SK-N-SH treated with all-trans-retinoic acid at 6 μM for 48 hours (cell line): Measurements from ENCODE around the gene KCNMA1.

Source experiments
- ATAC-seq: fragments of 200-7000 bp; cut with Tn5 transposase; 3 replicates; pipeline ENCODE4 v1.9.1; 2020; ENCODE audit warnings: mild to moderate bottlenecking, moderate library complexity
- ARNTL ChIP-seq: fragments of 450-650 bp; formaldehyde crosslinking; IDR thresholded peaks from 2 replicates; pipeline ENCODE4 v1.5.0; 2020; ENCODE audit warnings: low read depth, mild to moderate bottlenecking, moderate library complexity, borderline replicate concordance
- BACH2 ChIP-seq: fragments of 250-450 bp; sonication (Bioruptor Pico); IDR thresholded peaks from 2 replicates; pipeline ENCODE4 v1.9.0; 2021; ENCODE audit warnings: mild to moderate bottlenecking, borderline replicate concordance
- CREB5 ChIP-seq: fragments of 250-450 bp; sonication (Bioruptor Pico); IDR thresholded peaks from 2 replicates; pipeline ENCODE4 v1.5.1; 2020; ENCODE audit warnings: low read depth, mild to moderate bottlenecking, moderate library complexity
- CSDC2 ChIP-seq: fragments of 250-450 bp; sonication (Bioruptor Pico); IDR thresholded peaks from 2 replicates; pipeline ENCODE4 v1.5.0; 2020; ENCODE audit warnings: mild to moderate bottlenecking, moderate library complexity
- CSRNP3 ChIP-seq: fragments of 250-450 bp; sonication (Bioruptor Pico); IDR thresholded peaks from 2 replicates; pipeline ENCODE4 v1.5.1; 2021; ENCODE audit warnings: mild to moderate bottlenecking, moderate library complexity
- GLIS3 ChIP-seq: fragments of 250-450 bp; sonication (Bioruptor Pico); IDR thresholded peaks from 2 replicates; pipeline ENCODE4 v1.5.0; 2020; ENCODE audit warnings: mild to moderate bottlenecking, moderate library complexity
- ISL1 ChIP-seq: fragments of 250-450 bp; sonication (Bioruptor Pico); IDR thresholded peaks from 2 replicates; pipeline ENCODE4 v2.1.2; 2022; ENCODE audit warnings: mild to moderate bottlenecking, moderate library complexity
- OSR1 ChIP-seq: fragments of 250-450 bp; sonication (Bioruptor Pico); IDR thresholded peaks from 2 replicates; pipeline ENCODE4 v1.8.0; 2022; ENCODE audit warnings: moderate library complexity, mild to moderate bottlenecking, inconsistent platforms
- PATZ1 ChIP-seq: fragments of 250-450 bp; sonication (Bioruptor Pico); IDR thresholded peaks from 2 replicates; pipeline ENCODE4 v1.8.0; 2020; ENCODE audit warnings: mild to moderate bottlenecking, moderate library complexity, borderline replicate concordance
- PPARA ChIP-seq: fragments of 250-450 bp; sonication (Bioruptor Pico); IDR thresholded peaks from 2 replicates; pipeline ENCODE4 v1.5.0; 2020; ENCODE audit warnings: mild to moderate bottlenecking, borderline replicate concordance
- TCF4 ChIP-seq: fragments of 250-450 bp; sonication (Bioruptor Pico); IDR thresholded peaks from 2 replicates; pipeline ENCODE4 v1.8.0; 2021; ENCODE audit warnings: mild to moderate bottlenecking, moderate library complexity, borderline replicate concordance
- TOX ChIP-seq: fragments of 250-450 bp; sonication (Bioruptor Pico); IDR thresholded peaks from 2 replicates; pipeline ENCODE4 v1.8.0; 2021; ENCODE audit warnings: mild to moderate bottlenecking, moderate library complexity, borderline replicate concordance
- ZC3H10 ChIP-seq: fragments of 250-450 bp; sonication (Bioruptor Pico); IDR thresholded peaks from 2 replicates; pipeline ENCODE4 v1.5.1; 2021; ENCODE audit warnings: mild to moderate bottlenecking, moderate library complexity
- ZFP3 ChIP-seq: fragments of 250-450 bp; sonication (Bioruptor Pico); IDR thresholded peaks from 2 replicates; pipeline ENCODE4 v1.5.0; 2020; ENCODE audit warnings: mild to moderate bottlenecking, moderate library complexity
- ZFP30 ChIP-seq: fragments of 450-650 bp; formaldehyde crosslinking; IDR thresholded peaks from 2 replicates; pipeline ENCODE4 v1.5.0; 2022; ENCODE audit warnings: mild to moderate bottlenecking, moderate library complexity
- ZNF565 ChIP-seq: fragments of 450-650 bp; formaldehyde crosslinking; conservative IDR thresholded peaks from 2 replicates; pipeline ENCODE4 v1.5.0; 2020; ENCODE audit warnings: low read depth, mild to moderate bottlenecking, moderate library complexity
- TF ChIP-seq, protein P1 (sequence below): fragments of 250-450 bp; sonication (Bioruptor Pico); IDR thresholded peaks from 2 replicates; pipeline ENCODE4 v1.5.0; 2020; ENCODE audit warnings: mild to moderate bottlenecking, moderate library complexity
- TF ChIP-seq, protein P2 (sequence below): fragments of 250-450 bp; sonication (Bioruptor Pico); IDR thresholded peaks from 2 replicates; pipeline ENCODE4 v1.8.0; 2021; ENCODE audit warnings: low read depth, mild to moderate bottlenecking, moderate library complexity, borderline replicate concordance

KCNMA1 gene

DNA sequence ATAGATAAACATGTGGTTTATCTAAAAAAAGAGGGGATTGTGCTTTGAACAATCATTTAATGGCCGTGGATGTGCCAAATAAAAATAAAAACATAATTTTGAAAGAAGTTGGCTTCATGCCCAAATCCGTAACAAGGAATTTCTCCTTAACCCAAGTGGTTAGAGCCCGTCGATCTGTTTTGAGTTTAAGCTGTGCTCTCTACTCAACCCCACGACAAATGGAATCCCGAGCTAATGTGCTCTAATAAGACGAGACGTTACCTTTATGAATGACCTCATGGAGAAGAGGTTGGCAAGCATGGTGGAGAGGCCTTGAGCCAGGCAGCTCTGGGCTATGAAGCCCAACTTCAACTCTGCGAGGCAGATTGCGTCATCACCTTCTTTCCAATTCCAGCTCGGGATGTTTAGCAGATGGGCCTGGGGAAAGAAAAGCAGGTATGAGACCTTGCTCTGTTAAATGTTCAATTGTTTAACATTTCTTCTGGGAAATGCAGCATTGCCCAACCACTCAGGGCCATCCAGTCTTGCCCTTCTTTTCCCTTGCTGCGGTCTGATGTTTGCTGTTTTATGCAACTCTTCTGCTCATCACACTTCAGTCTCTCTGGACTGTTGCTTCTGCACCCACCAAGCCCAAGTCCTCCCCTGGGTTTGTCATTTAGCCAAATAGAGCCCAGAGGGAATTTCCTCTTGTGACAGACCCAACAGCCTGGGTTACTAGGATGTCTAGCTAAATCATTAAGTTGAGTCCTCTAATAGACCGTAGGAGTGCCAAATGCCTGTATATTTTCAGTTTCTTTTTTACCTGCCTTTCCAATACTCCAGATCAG, 564.6 kb downstream of the KCNMA1 start (continued):
- TF ChIP-seq TCF4 (CRISPR knock-in tag) (no peak), PATZ1 (CRISPR knock-in tag) (no peak), ZFP30 (CRISPR knock-in tag) (no peak), CSRNP3 (no peak), TOX (no peak), BACH2 (CRISPR knock-in tag) (no peak)

- no peak for TF ChIP-seq CSDC2 (CRISPR knock-in tag)
- no peak for ATAC-seq
Measured at GRCh38 chr10:77072361-77072835, 565.2 kb downstream of the KCNMA1 start.

DNA sequence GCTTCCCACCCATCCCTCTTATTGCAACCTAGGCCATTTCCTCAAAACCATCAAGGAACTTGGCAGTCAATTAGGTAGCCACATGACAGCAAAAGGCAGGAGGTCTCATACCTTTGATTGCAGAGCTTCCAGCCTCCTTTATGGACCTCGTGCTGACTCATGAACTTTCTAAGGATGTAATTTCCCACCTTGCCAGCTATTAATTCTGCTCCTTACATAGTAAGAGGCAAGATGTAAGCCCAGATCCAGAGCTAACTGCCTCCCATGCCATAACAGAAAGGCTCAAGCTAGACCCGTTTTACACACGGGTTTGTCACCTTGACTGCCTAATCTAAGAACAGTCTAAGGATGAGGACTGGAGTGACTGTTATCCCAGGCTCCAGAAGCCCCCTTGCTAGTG, 565.7 kb downstream of the KCNMA1 start:
- TF ChIP-seq ZNF565 (no peak), ZC3H10 (CRISPR knock-in tag) (no peak)
- ATAC-seq = no peak

GRCh38 chr10:77071001-77071511, 566.6 kb downstream of the KCNMA1 start:
- no peak for ATAC-seq
- no peak for TF ChIP-seq ZC3H10 (CRISPR knock-in tag)
- TF ChIP-seq GLIS3 (CRISPR knock-in tag) = no peak
- TF ChIP-seq CREB5 (CRISPR knock-in tag) = no peak
- TF ChIP-seq ZNF565 = no peak

- ATAC-seq = no peak
- TF ChIP-seq BACH2 (CRISPR knock-in tag) (no peak), ZFP3 (CRISPR knock-in tag) (no peak), CSDC2 (CRISPR knock-in tag) (no peak), GLIS3 (CRISPR knock-in tag) (no peak), ARNTL (CRISPR knock-in tag) (no peak), CSRNP3 (no peak), PPARA (CRISPR knock-in tag) (no peak), TOX (no peak), OSR1 (CRISPR knock-in tag) (no peak), ZNF565 (no peak), PATZ1 (CRISPR knock-in tag) (no peak), ISL1 (CRISPR knock-in tag) (no peak), TCF4 (CRISPR knock-in tag) (no peak), ZFP30 (CRISPR knock-in tag) (no peak)
- TF ChIP-seq, protein P1, sequence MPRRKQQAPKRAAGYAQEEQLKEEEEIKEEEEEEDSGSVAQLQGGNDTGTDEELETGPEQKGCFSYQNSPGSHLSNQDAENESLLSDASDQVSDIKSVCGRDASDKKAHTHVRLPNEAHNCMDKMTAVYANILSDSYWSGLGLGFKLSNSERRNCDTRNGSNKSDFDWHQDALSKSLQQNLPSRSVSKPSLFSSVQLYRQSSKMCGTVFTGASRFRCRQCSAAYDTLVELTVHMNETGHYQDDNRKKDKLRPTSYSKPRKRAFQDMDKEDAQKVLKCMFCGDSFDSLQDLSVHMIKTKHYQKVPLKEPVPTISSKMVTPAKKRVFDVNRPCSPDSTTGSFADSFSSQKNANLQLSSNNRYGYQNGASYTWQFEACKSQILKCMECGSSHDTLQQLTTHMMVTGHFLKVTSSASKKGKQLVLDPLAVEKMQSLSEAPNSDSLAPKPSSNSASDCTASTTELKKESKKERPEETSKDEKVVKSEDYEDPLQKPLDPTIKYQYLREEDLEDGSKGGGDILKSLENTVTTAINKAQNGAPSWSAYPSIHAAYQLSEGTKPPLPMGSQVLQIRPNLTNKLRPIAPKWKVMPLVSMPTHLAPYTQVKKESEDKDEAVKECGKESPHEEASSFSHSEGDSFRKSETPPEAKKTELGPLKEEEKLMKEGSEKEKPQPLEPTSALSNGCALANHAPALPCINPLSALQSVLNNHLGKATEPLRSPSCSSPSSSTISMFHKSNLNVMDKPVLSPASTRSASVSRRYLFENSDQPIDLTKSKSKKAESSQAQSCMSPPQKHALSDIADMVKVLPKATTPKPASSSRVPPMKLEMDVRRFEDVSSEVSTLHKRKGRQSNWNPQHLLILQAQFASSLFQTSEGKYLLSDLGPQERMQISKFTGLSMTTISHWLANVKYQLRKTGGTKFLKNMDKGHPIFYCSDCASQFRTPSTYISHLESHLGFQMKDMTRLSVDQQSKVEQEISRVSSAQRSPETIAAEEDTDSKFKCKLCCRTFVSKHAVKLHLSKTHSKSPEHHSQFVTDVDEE (CRISPR knock-in tag) = no peak
- TF ChIP-seq, protein P2, sequence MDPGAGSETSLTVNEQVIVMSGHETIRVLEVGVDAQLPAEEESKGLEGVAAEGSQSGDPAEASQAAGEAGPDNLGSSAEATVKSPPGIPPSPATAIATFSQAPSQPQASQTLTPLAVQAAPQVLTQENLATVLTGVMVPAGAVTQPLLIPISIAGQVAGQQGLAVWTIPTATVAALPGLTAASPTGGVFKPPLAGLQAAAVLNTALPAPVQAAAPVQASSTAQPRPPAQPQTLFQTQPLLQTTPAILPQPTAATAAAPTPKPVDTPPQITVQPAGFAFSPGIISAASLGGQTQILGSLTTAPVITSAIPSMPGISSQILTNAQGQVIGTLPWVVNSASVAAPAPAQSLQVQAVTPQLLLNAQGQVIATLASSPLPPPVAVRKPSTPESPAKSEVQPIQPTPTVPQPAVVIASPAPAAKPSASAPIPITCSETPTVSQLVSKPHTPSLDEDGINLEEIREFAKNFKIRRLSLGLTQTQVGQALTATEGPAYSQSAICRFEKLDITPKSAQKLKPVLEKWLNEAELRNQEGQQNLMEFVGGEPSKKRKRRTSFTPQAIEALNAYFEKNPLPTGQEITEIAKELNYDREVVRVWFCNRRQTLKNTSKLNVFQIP (CRISPR knock-in tag) = no peak
Measured at GRCh38 chr10:77070346-77070745, 567.3 kb downstream of the KCNMA1 start.
